Measurements from ENCODE around the gene ANGPTL8. TPM values are rescaled to one million over a fixed set of nuclear protein-coding genes. Genes with fewer than 3 reads are reported as not detected.

ANGPTL8 gene
- total and polyA plus RNA-seq, 2 of the 13 experiments (the other 11 are each of a cell fraction or from before 2014, with no cell fraction given) = 27.3 to 243 TPM

DNA sequence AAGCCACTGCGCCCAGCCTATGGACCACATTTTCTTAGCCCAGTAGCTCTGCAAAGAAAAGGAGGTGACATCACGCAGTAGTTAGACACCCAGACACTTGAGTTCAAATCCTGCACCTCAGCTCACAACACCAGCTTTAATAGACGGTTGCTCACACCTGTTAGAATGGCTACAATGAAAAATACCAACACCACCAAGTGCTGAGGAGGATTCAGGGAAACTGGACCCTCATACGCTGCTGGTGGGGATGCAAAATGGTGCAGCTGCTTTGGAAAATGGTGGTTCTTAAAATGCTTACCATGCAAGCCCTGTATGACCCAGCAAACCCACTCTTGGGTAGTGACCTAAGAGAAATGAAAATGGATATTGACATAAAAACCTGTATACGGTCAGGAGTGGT is 34.6 kb downstream of the ANGPTL8 start:
- DNase-seq (ENCODE audit: low spot score) (no peak), ATAC-seq (no peak), FAIRE-seq (no peak)
- no peak overlapping the region for H2AFZ ChIP-seq (ENCODE audit: low read length)
- intact Hi-C loops (cut with micrococcal nuclease; ENCODE audit: unreplicated experiment) = no loop called here
- BruUV-seq (replicated peaks) = no TSS peak
- POLR2A ChIA-PET = interaction anchor here (1.0 kb wide), 2 partner anchors 9 kb away, joined by 3 to 5 read pairs; no protein-coding TSS in a partner anchor
- H3K36me3 ChIP-seq (replicated peaks in 1 of 2; ENCODE audit: control insufficient read depth in 1 of 2, insufficient read depth in 2 of 2, low read length in 2 of 2) = no peaks in the 10 kb centered on the region
- H3K4me2 ChIP-seq (ENCODE audit: low read depth, low read length) = no peak overlapping the region
- H3K79me2 ChIP-seq (ENCODE audit: insufficient read depth, low read length) = no peaks in the 10 kb centered on the region
- H3K4me3 ChIP-seq (replicated peaks in 1 of 3; ENCODE audit: insufficient read depth in 1 of 3, low read depth in 2 of 3, low read length in 3 of 3) = no peak overlapping the region
- no peaks in the 10 kb centered on the region for H4K20me1 ChIP-seq (ENCODE audit: insufficient read depth, low read length)
- H3K27ac ChIP-seq (ENCODE audit: extremely low read length, insufficient read depth, low read length) = no peak overlapping the region
- H3K9ac ChIP-seq (ENCODE audit: insufficient read depth, low read depth, low read length) = no peak overlapping the region
- peaks cover 30% of the 10 kb centered on the region for H3K4me1 ChIP-seq (ENCODE audit: insufficient read depth, low read length)
- H3K27me3 ChIP-seq (ENCODE audit: control insufficient read depth in 1 of 2, insufficient read depth in 2 of 2, low read length in 2 of 2) = no peaks in the 10 kb centered on the region
- CTCF ChIA-PET (ENCODE audit: low intra/inter-chr PET ratio, low total read pairs) = no interaction called here
- no peaks in the 10 kb centered on the region for H3K9me3 ChIP-seq (ENCODE audit: low read length)
- TF ChIP-seq CCAR2 (optimal IDR thresholded peaks at IDR 0.05; ENCODE audit: low read depth, low read length) (no peak), ZNF441 (CRISPR knock-in tag; IDR thresholded peaks at IDR 0.05; ENCODE audit: borderline replicate concordance) (no peak), ELF4 (CRISPR knock-in tag; IDR thresholded peaks at IDR 0.05; ENCODE audit: borderline replicate concordance) (no peak), MAZ (IDR thresholded peaks at IDR 0.05; ENCODE audit: borderline replicate concordance, low read depth, low read length) (no peak), MAZ (CRISPR knock-in tag; IDR thresholded peaks at IDR 0.05; ENCODE audit: low read depth) (no peak), ZNF101 (CRISPR knock-in tag; IDR thresholded peaks at IDR 0.05; ENCODE audit: borderline replicate concordance, low read depth) (no peak), EZH2 (conservative IDR thresholded peaks at IDR 0.05; ENCODE audit: low read depth, low read length) (no peak), XRCC5 (optimal IDR thresholded peaks at IDR 0.05; ENCODE audit: low read length) (no peak), SOX13 (IDR thresholded peaks at IDR 0.05) (no peak), SOX13 (CRISPR knock-in tag; conservative IDR thresholded peaks at IDR 0.05 in 1 of 2, IDR thresholded peaks at IDR 0.05 in 1 of 2) (no peak), MZF1 (CRISPR knock-in tag; IDR thresholded peaks at IDR 0.05; ENCODE audit: borderline replicate concordance) (no peak), IRX3 (CRISPR knock-in tag; IDR thresholded peaks at IDR 0.05; ENCODE audit: borderline replicate concordance, low read depth) (no peak), ZEB1 (IDR thresholded peaks at IDR 0.05; ENCODE audit: insufficient replicate concordance, low read depth) (no peak)
- WGBS (ENCODE audit: low lambda C conversion rate) = 74% methylated on average over 5 of the region's 5 CpGs
- in situ Hi-C loops (cut with HindIII; ENCODE audit: extremely low pct_ligation_motif_present, low pct_unique_long_range_greater_than_20kb) = no loop called here

All from HepG2 (cell line).